CD14-positive monocyte (primary cell): ENCODE measurements around the gene GPR17. TPM values are rescaled to one million over a fixed set of nuclear protein-coding genes. Genes with fewer than 3 reads are reported as not detected.

Source experiments
- DNase-seq, 3 donors: peaks; one replicate each; pipeline ENCODE4 v3.0.0-alpha.2; 2011 to 2022
- H2AFZ ChIP-seq: 2 replicates; pipeline ENCODE4 v1.6.0; 2012; ENCODE audit warnings: mild to moderate bottlenecking, low read depth, low read length, inconsistent platforms; ENCODE audit not compliant: insufficient read depth, poor library complexity, severe bottlenecking
- H3K27ac ChIP-seq, 2 donors: 1 replicate in 1 of 2; 2 replicates in 1 of 2; pipeline ENCODE4 v1.5.1; 2012 to 2013; ENCODE audit warnings: low read length in 2 of 2, control low read depth in 1 of 2, inconsistent platforms in 1 of 2, low read depth in 1 of 2, mild to moderate bottlenecking in 1 of 2
- H3K27me3 ChIP-seq, 2 donors: one replicate each; pipeline versions ENCODE4 v1.6.0 to v1.6.1; 2011 to 2013; ENCODE audit warnings: low read length in 2 of 2; ENCODE audit not compliant: control insufficient read depth in 2 of 2, insufficient read depth in 2 of 2
- H3K36me3 ChIP-seq, 2 donors: replicated peaks in 1 of 2; 1 replicate in 1 of 2; 2 replicates in 1 of 2; pipeline versions ENCODE4 v1.5.1 to v1.6.1; 2012 to 2013; ENCODE audit warnings: low read length in 2 of 2, control low read depth in 1 of 2, inconsistent platforms in 1 of 2, mild to moderate bottlenecking in 1 of 2; ENCODE audit not compliant: insufficient read depth in 2 of 2, control insufficient read depth in 1 of 2
- H3K4me1 ChIP-seq, 2 donors: 1 replicate in 1 of 2; 2 replicates in 1 of 2; pipeline versions ENCODE4 v1.5.1 to v1.6.1; 2012 to 2013; ENCODE audit warnings: low read length in 2 of 2, control low read depth in 1 of 2, inconsistent platforms in 1 of 2, mild to moderate bottlenecking in 1 of 2, moderate library complexity in 1 of 2; ENCODE audit not compliant: insufficient read depth in 2 of 2, control insufficient read depth in 1 of 2
- H3K4me2 ChIP-seq: replicated peaks from 2 replicates; pipeline ENCODE3; 2012; ENCODE audit warnings: low read length, moderate library complexity, mild to moderate bottlenecking; ENCODE audit not compliant: poor library complexity, severe bottlenecking; ENCODE audit errors: extremely low read depth
- H3K4me3 ChIP-seq, 3 experiments: fragments of 200-600 bp in 1 of 3; sonication (generic) in 1 of 3; replicated peaks in 1 of 3; 1 replicate in 2 of 3; 2 replicates in 1 of 3; pipeline ENCODE4 v1.5.1; 2011 to 2013; ENCODE audit warnings: low read length in 3 of 3, mild to moderate bottlenecking in 3 of 3, control low read depth in 2 of 3, low read depth in 2 of 3, inconsistent platforms in 1 of 3, moderate library complexity in 1 of 3
- H3K79me2 ChIP-seq: 2 replicates; pipeline ENCODE4 v1.6.0; 2012; ENCODE audit warnings: mild to moderate bottlenecking, control low read depth, inconsistent platforms, low read length, moderate library complexity; ENCODE audit not compliant: insufficient read depth
- H3K9ac ChIP-seq: 2 replicates; pipeline ENCODE4 v1.6.0; 2017; ENCODE audit warnings: low read length, mild to moderate bottlenecking; ENCODE audit not compliant: insufficient read depth, poor library complexity, severe bottlenecking
- H3K9me3 ChIP-seq, 2 donors: replicated peaks in 1 of 2; 1 replicate in 1 of 2; 2 replicates in 1 of 2; pipeline versions ENCODE4 v1.5.1 to v1.6.1; 2012 to 2013; ENCODE audit warnings: low read length in 2 of 2, control low read depth in 1 of 2; ENCODE audit not compliant: control insufficient read depth in 1 of 2, insufficient read depth in 1 of 2
- H4K20me1 ChIP-seq: 2 replicates; pipeline ENCODE4 v1.6.0; 2012; ENCODE audit warnings: mild to moderate bottlenecking, low read length, control low read depth, moderate library complexity; ENCODE audit not compliant: insufficient read depth
- H3K27ac Mint-ChIP-seq, 7 donors: one replicate each; pipeline ENCODE4 v1.8.0; 2020; ENCODE audit warnings: mild to moderate bottlenecking in 7 of 7, mixed read lengths in 7 of 7, moderate library complexity in 6 of 7, inconsistent platforms in 2 of 7
- H3K27me3 Mint-ChIP-seq, 3 donors: one replicate each; pipeline ENCODE4 v1.8.0; 2021 to 2022; ENCODE audit warnings: low read depth in 3 of 3, mild to moderate bottlenecking in 3 of 3, mixed read lengths in 3 of 3, moderate library complexity in 3 of 3, inconsistent platforms in 1 of 3
- H3K36me3 Mint-ChIP-seq, 2 donors: one replicate each; pipeline ENCODE4 v1.8.0; 2020; ENCODE audit warnings: mixed read lengths in 2 of 2, inconsistent platforms in 1 of 2, mild to moderate bottlenecking in 1 of 2
- H3K4me1 Mint-ChIP-seq: one replicate; pipeline ENCODE4 v1.8.0; 2020; ENCODE audit warnings: mild to moderate bottlenecking, mixed read lengths
- H3K4me3 Mint-ChIP-seq, 2 donors: one replicate each; pipeline ENCODE4 v1.8.0; 2020; ENCODE audit warnings: mild to moderate bottlenecking in 2 of 2, mixed read lengths in 2 of 2, moderate library complexity in 1 of 2
- H3K9me3 Mint-ChIP-seq, 7 donors: one replicate each; pipeline ENCODE4 v1.8.0; 2020 to 2022; ENCODE audit warnings: mixed read lengths in 7 of 7, mild to moderate bottlenecking in 6 of 7, moderate library complexity in 6 of 7, inconsistent platforms in 2 of 7
- WGBS: methylation state at CpG from one replicate; pipeline ENCODE4 v1.1.5; 2013; ENCODE audit warnings: missing lambda C conversion rate; ENCODE audit not compliant: insufficient coverage; 5-methylcytosine and 5-hydroxymethylcytosine counted together
- intact Hi-C, 2 donors: fragments of 100-400 bp; cut with micrococcal nuclease; formaldehyde crosslinking; loops; one replicate each; pipeline versions ENCODE4 v1.15.0 to v1.15.1; 2023
- polyA plus RNA-seq, 3 donors: library from polyadenylated mRNA; depleted of rRNA in 1 of 3; unstranded in 2 of 3; stranded (reverse) in 1 of 3; fragments of 300-500 nt in 2 of 3; fragments of >200 nt in 1 of 3; fragmentation: Illumina TruSeq in 2 of 3; gene quantifications; 1 replicate in 2 of 3; 2 replicates in 1 of 3; pipeline ENCODE4 v1.2.3, GENCODE V29; 2012 to 2021
- TF ChIP-seq, protein P1 (sequence below): fragments of 200-600 bp; IDR thresholded peaks from one replicate; pipeline ENCODE4 v1.8.0; 2022; ENCODE audit warnings: antibody characterized with exemption, mild to moderate bottlenecking

GPR17 gene
- polyA plus RNA-seq, 3 donors = 0.07 TPM; not detected in 2

DNA sequence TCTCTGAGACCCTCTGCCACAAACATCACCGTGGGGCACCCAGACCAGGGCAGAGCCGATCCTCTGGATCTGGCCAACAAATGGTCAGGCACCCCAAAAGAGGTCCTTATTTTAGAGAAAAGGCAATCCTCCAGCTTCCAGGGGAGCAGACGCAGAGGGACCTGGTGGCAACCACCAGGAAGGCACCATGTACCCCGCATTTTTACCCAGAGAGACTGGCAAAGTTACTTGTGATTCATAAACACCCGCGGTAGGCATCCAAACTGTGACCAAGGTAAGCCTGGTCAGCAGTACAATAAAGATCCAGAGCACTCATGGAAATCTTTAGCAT lies 18.9 kb downstream of the GPR17 start:
- peaks cover 0 to 3% of the 10 kb centered on the region in 2 donors for H3K36me3 Mint-ChIP-seq
- H3K4me1 Mint-ChIP-seq = peaks cover 4% of the 10 kb centered on the region
- H3K27ac Mint-ChIP-seq = peak overlapping the region in 1 of 7 donors; percentile 41
- no peak for DNase-seq
- intact Hi-C loops = no loop called here
- WGBS = 95% methylated on average over 6 of the region's 6 CpGs
- H3K27me3 ChIP-seq = peaks cover 36 to 52% of the 10 kb centered on the region in 2 donors
- no peak overlapping the region for H2AFZ ChIP-seq
- no peak overlapping the region for H3K27ac ChIP-seq
- H3K9me3 Mint-ChIP-seq = peaks cover 0 to 12% (median 4%) of the 10 kb centered on the region in 7 donors
- H3K4me2 ChIP-seq = no peak overlapping the region
- H3K4me3 Mint-ChIP-seq = peak overlapping the region in 1 of 2 donors; percentile 8
- H4K20me1 ChIP-seq = no peaks in the 10 kb centered on the region
- no peaks in the 10 kb centered on the region for H3K4me1 ChIP-seq
- TF ChIP-seq, protein P1, sequence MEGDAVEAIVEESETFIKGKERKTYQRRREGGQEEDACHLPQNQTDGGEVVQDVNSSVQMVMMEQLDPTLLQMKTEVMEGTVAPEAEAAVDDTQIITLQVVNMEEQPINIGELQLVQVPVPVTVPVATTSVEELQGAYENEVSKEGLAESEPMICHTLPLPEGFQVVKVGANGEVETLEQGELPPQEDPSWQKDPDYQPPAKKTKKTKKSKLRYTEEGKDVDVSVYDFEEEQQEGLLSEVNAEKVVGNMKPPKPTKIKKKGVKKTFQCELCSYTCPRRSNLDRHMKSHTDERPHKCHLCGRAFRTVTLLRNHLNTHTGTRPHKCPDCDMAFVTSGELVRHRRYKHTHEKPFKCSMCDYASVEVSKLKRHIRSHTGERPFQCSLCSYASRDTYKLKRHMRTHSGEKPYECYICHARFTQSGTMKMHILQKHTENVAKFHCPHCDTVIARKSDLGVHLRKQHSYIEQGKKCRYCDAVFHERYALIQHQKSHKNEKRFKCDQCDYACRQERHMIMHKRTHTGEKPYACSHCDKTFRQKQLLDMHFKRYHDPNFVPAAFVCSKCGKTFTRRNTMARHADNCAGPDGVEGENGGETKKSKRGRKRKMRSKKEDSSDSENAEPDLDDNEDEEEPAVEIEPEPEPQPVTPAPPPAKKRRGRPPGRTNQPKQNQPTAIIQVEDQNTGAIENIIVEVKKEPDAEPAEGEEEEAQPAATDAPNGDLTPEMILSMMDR = no peak
- peaks cover 5 to 7% of the 10 kb centered on the region in 2 donors for H3K9me3 ChIP-seq
- no peak overlapping the region for H3K9ac ChIP-seq
- no peaks in the 10 kb centered on the region for H3K79me2 ChIP-seq
- no peaks in the 10 kb centered on the region for H3K36me3 ChIP-seq
- no peak overlapping the region for H3K4me3 ChIP-seq
- peaks cover 47 to 69% (median 59%) of the 10 kb centered on the region in 3 donors for H3K27me3 Mint-ChIP-seq

DNA sequence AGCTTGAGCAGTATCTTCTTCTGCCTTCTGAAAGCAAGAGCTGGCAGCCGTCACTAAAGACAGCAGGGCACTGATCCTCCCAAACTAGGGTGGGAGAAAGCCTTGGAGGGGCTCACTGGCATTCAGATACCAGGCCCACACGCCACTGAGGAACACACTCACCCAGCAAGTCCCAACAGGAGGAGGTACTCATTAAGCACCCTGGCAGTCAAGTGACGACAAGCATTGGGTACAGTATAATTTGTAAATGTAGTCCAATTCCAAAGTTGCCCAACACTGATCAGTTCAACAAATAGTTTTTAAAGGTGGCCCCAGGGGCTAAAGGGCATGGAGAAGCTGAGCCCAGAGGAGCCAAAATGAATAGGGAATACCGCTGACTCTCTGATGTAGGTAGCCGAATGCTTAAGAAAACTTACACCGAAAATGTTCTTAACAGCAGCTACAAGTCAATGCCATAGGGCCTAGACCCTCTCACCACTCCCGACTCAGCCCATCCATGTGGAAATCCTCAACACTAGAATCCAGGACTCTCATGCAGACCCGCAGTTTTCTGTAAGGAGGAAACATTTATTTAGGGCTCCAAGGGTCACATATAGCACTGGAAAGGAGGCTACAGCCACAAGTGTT lies 19.4 kb downstream of the GPR17 start:
- Mint-ChIP-seq H3K36me3 (peaks cover 0 to 3% of the 10 kb centered on the region in 2 donors), H3K27ac (no peak overlapping the region), H3K4me1 (peaks cover 4% of the 10 kb centered on the region), H3K4me3 (peak overlapping the region in 1 of 2 donors; percentile 39), H3K9me3 (peaks cover 0 to 7% (median 0%) of the 10 kb centered on the region in 7 donors), H3K27me3 (peaks cover 50 to 73% (median 63%) of the 10 kb centered on the region in 3 donors)
- Histone ChIP-seq H3K27me3 (peaks cover 36 to 52% of the 10 kb centered on the region in 2 donors), H3K79me2 (no peaks in the 10 kb centered on the region), H3K9ac (no peak overlapping the region), H4K20me1 (no peaks in the 10 kb centered on the region), H3K9me3 (peaks cover 0 to 7% of the 10 kb centered on the region in 2 donors), H3K4me3 (no peak overlapping the region), H3K36me3 (no peaks in the 10 kb centered on the region), H3K4me2 (no peak overlapping the region), H2AFZ (no peak overlapping the region), H3K27ac (no peak overlapping the region), H3K4me1 (no peaks in the 10 kb centered on the region)
- TF ChIP-seq, protein P1 = no peak
- WGBS = no CpG with 5 or more reads among the region's 8 CpGs
- DNase-seq = no peak
- intact Hi-C loops = no loop called here
